ENCODE data around the gene GMDS. TPM values are rescaled to one million over a fixed set of nuclear protein-coding genes. Genes with fewer than 3 reads are reported as not detected.

The GMDS gene
- total and polyA plus RNA-seq, 2 of the 8 experiments (the other 6 are each of a cell fraction or from before 2014, with no cell fraction given) = 16.8 to 50.0 TPM

GRCh38 chr6:1856381-1856780 is 389.0 kb downstream of the GMDS start:
- ChIA-PET CTCF (ENCODE audit: partially characterized antibody) (interaction anchor here (0.9 to 1.1 kb wide), 2 partner anchors 18 to 352 kb away, joined by 3 read pairs; no protein-coding TSS in a partner anchor), POLR2A (ENCODE audit: partially characterized antibody) (no interaction called here)
- Histone ChIP-seq H4K8ac (ENCODE audit: extremely low read depth, insufficient read depth, low read length) (no peak overlapping the region), H2AFZ (ENCODE audit: low read length) (no peak overlapping the region), H3K14ac (ENCODE audit: insufficient read length) (no peak overlapping the region), H2AK5ac (ENCODE audit: low read depth, low read length) (no peak overlapping the region), H3K36me3 (ENCODE audit: control insufficient read depth in 2 of 4, insufficient read depth in 4 of 4, low read length in 3 of 4) (no peaks in the 10 kb centered on the region), H3K27me3 (replicated peaks in 1 of 4; ENCODE audit: control insufficient read depth in 3 of 4, extremely low read depth in 1 of 4, insufficient read depth in 3 of 4, low read length in 3 of 4) (no peaks in the 10 kb centered on the region), H2BK20ac (ENCODE audit: low read length) (no peak overlapping the region), H2BK5ac (ENCODE audit: low read depth, low read length) (no peak overlapping the region), H3K9ac (replicated peaks in 1 of 4; ENCODE audit: extremely low read depth in 1 of 4, low read depth in 3 of 4, low read length in 3 of 4) (no peak overlapping the region), H3K9me3 (ENCODE audit: insufficient read depth in 2 of 2, low read depth in 1 of 2, low read length in 1 of 2) (no peaks in the 10 kb centered on the region), H4K20me1 (replicated peaks in 1 of 2; ENCODE audit: control insufficient read depth in 1 of 2, insufficient read depth in 2 of 2, low read length in 2 of 2) (no peaks in the 10 kb centered on the region), H3K4me3 (ENCODE audit: extremely low read depth in 1 of 4, insufficient read depth in 2 of 4, low read depth in 3 of 4, low read length in 4 of 4) (no peak overlapping the region), H3K79me2 (ENCODE audit: control insufficient read depth in 1 of 2, insufficient read depth in 2 of 2, low read length in 2 of 2) (no peaks in the 10 kb centered on the region), H3K23me2 (ENCODE audit: low read depth, low read length) (no peaks in the 10 kb centered on the region), H3K4me2 (ENCODE audit: insufficient read depth in 1 of 2, low read depth in 2 of 2, low read length in 2 of 2) (no peak overlapping the region), H3K18ac (ENCODE audit: extremely low read depth, low read length) (no peak overlapping the region), H3K4me1 (replicated peaks in 1 of 4; ENCODE audit: control insufficient read depth in 3 of 4, insufficient read depth in 4 of 4, low read length in 3 of 4) (peaks cover 0 to 12% (median 4%) of the 10 kb centered on the region in 4 experiments; a peak in 4 of 7 replicates), H3K79me1 (ENCODE audit: low read depth, low read length) (no peaks in the 10 kb centered on the region), H2BK120ac (replicated peaks; ENCODE audit: low read depth, low read length) (no peak overlapping the region), H4K91ac (replicated peaks; ENCODE audit: insufficient read length, low read length) (no peak overlapping the region), H3K4ac (replicated peaks; ENCODE audit: insufficient read length, low read depth, low read length) (no peak overlapping the region), H2BK12ac (ENCODE audit: low read depth, low read length) (no peak overlapping the region), H3K27ac (ENCODE audit: low read depth, low read length) (no peak overlapping the region), H3K56ac (replicated peaks; ENCODE audit: insufficient read length, low read depth, low read length) (no peak overlapping the region), H3K23ac (ENCODE audit: insufficient read length) (no peak overlapping the region), H2BK15ac (ENCODE audit: low read length) (no peak overlapping the region), H4K5ac (ENCODE audit: insufficient read length, low read depth, low read length) (no peak overlapping the region)
- no peak for FAIRE-seq
- 76% methylated on average over 3 of the region's 3 CpGs; no CpG with 5 or more reads in 1 of the 2 experiments for WGBS, 2 experiments (ENCODE audit: extremely low coverage in 1 of 2, insufficient coverage in 1 of 2, insufficient read length in 1 of 2, insufficient replicate concordance in 2 of 2, low coverage in 1 of 2, low lambda C conversion rate in 2 of 2, missing lambda C conversion rate in 1 of 2)
- DNase-seq (ENCODE audit: low read depth in 1 of 2, low spot score in 2 of 2) = no peak
